Neural progenitor cell (in vitro differentiated cells): ENCODE measurements around the gene IDH3B. TPM values are rescaled to one million over a fixed set of nuclear protein-coding genes. Genes with fewer than 3 reads are reported as not detected.

Source experiments
- DNase-seq: peaks from one replicate; pipeline ENCODE4 v3.0.0-alpha.2; 2016; ENCODE audit warnings: low spot score
- H2AFZ ChIP-seq: fragments of 200-600 bp; sonication (generic); replicated peaks from 2 replicates; pipeline ENCODE4 v1.6.1; 2016; ENCODE audit warnings: antibody characterized with exemption
- H3F3A ChIP-seq: fragments of 200-600 bp; sonication (generic); 2 replicates; pipeline ENCODE4 v1.6.1; 2016; ENCODE audit warnings: antibody characterized with exemption, low read depth
- H3K27ac ChIP-seq: fragments of 200-600 bp; sonication (generic); 2 replicates; pipeline ENCODE4 v1.5.1; 2016; ENCODE audit warnings: mild to moderate bottlenecking
- H3K27me3 ChIP-seq: fragments of 200-600 bp; sonication (generic); 2 replicates; pipeline ENCODE4 v1.6.1; 2016; ENCODE audit warnings: mild to moderate bottlenecking, moderate library complexity
- H3K36me3 ChIP-seq: fragments of 200-600 bp; sonication (generic); 2 replicates; pipeline ENCODE4 v1.5.1; 2016
- H3K4me1 ChIP-seq: fragments of 200-600 bp; sonication (generic); 2 replicates; pipeline ENCODE4 v1.6.1; 2016; ENCODE audit warnings: mixed run types
- H3K4me2 ChIP-seq: fragments of 200-600 bp; sonication (generic); 2 replicates; pipeline ENCODE4 v1.6.1; 2016
- H3K4me3 ChIP-seq: fragments of 200-600 bp; sonication (generic); 2 replicates; pipeline ENCODE4 v1.5.1; 2016
- H3K79me2 ChIP-seq: fragments of 200-600 bp; sonication (generic); 2 replicates; pipeline ENCODE4 v1.6.1; 2016; ENCODE audit warnings: low read depth
- H3K9ac ChIP-seq: fragments of 200-600 bp; sonication (generic); 2 replicates; pipeline ENCODE4 v1.6.1; 2016
- H3K9me3 ChIP-seq: fragments of 200-600 bp; sonication (generic); 2 replicates; pipeline ENCODE4 v1.5.1; 2016; ENCODE audit warnings: low read depth
- H4K20me1 ChIP-seq: fragments of 200-600 bp; sonication (generic); 2 replicates; pipeline ENCODE4 v1.6.1; 2016; ENCODE audit warnings: low read depth
- H3K27ac Mint-ChIP-seq: 3 replicates; pipeline ENCODE4 v1.8.0; 2021; ENCODE audit warnings: mixed read lengths
- H3K27me3 Mint-ChIP-seq: 2 replicates; pipeline ENCODE4 v1.8.0; 2022; ENCODE audit warnings: low read depth, mild to moderate bottlenecking, inconsistent platforms, moderate library complexity, mixed read lengths; ENCODE audit not compliant: insufficient read depth
- H3K36me3 Mint-ChIP-seq: 3 replicates; pipeline ENCODE4 v1.8.0; 2021; ENCODE audit warnings: mixed read lengths
- H3K4me1 Mint-ChIP-seq: 3 replicates; pipeline ENCODE4 v1.8.0; 2021; ENCODE audit warnings: mixed read lengths
- H3K4me3 Mint-ChIP-seq: 3 replicates; pipeline ENCODE4 v1.8.0; 2021; ENCODE audit warnings: mild to moderate bottlenecking, moderate library complexity, mixed read lengths
- H3K9me3 Mint-ChIP-seq: 3 replicates; pipeline ENCODE4 v1.8.0; 2020; ENCODE audit warnings: mixed read lengths
- EZH2 ChIP-seq: fragments of 200-600 bp; sonication (generic); IDR thresholded peaks from 2 replicates; pipeline ENCODE4 v1.6.1; 2017; ENCODE audit warnings: antibody characterized with exemption, mild to moderate bottlenecking, moderate library complexity
- EZH2phosphoT487 ChIP-seq: fragments of 200-600 bp; sonication (generic); IDR thresholded peaks from 2 replicates; pipeline ENCODE4 v1.6.1; 2017; ENCODE audit warnings: antibody characterized with exemption
- total RNA-seq: library from RNA; depleted of rRNA; stranded (reverse); fragments of >200 nt; gene quantifications from 2 replicates; pipeline ENCODE4 v1.2.3, GENCODE V29; 2015; ENCODE audit warnings: low replicate concordance
- TF ChIP-seq, protein P1 (sequence below): fragments of 200-600 bp; sonication (generic); IDR thresholded peaks from 2 replicates; pipeline ENCODE4 v1.5.1; 2017; ENCODE audit warnings: antibody characterized with exemption, mild to moderate bottlenecking

The IDH3B gene
- total RNA-seq, 1 donor from 2014 or later = 94.3 TPM

DNA sequence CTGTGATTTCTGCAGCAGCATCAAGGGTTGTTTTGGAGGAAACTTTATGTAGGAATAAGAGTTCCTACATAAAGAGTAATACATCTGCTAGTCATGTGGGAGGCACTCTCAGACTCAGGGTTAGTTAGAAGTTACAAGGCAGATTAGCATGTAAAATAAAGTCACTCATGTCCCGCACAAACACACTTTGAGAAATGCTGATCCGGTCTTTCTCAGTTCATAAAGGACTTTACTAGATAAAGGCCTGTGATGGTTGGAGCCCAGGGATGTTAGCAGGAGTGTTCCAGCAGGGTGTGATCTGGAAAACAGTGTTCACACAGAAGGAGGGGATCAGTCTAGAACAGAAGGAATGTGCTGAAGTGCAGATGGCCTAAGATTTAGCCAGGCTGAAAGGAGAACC, 44.7 kb downstream of the IDH3B start:
- Mint-ChIP-seq H3K4me3 (peak overlapping the region; percentile 34), H3K36me3 (no peaks in the 10 kb centered on the region), H3K27me3 (peaks cover 6% of the 10 kb centered on the region), H3K27ac (no peak overlapping the region), H3K9me3 (peaks cover 6% of the 10 kb centered on the region), H3K4me1 (no peaks in the 10 kb centered on the region)
- no peaks in the 10 kb centered on the region for H3K36me3 ChIP-seq
- no peak for DNase-seq
- no peaks in the 10 kb centered on the region for H4K20me1 ChIP-seq
- no peaks in the 10 kb centered on the region for H3K4me1 ChIP-seq
- H2AFZ ChIP-seq = no peak overlapping the region
- no peak overlapping the region for H3K4me3 ChIP-seq
- no peaks in the 10 kb centered on the region for H3K9me3 ChIP-seq
- H3K27me3 ChIP-seq = peaks cover 27% of the 10 kb centered on the region
- H3K4me2 ChIP-seq = no peak overlapping the region
- TF ChIP-seq EZH2 (no peak), EZH2phosphoT487 (no peak)
- TF ChIP-seq, protein P1, sequence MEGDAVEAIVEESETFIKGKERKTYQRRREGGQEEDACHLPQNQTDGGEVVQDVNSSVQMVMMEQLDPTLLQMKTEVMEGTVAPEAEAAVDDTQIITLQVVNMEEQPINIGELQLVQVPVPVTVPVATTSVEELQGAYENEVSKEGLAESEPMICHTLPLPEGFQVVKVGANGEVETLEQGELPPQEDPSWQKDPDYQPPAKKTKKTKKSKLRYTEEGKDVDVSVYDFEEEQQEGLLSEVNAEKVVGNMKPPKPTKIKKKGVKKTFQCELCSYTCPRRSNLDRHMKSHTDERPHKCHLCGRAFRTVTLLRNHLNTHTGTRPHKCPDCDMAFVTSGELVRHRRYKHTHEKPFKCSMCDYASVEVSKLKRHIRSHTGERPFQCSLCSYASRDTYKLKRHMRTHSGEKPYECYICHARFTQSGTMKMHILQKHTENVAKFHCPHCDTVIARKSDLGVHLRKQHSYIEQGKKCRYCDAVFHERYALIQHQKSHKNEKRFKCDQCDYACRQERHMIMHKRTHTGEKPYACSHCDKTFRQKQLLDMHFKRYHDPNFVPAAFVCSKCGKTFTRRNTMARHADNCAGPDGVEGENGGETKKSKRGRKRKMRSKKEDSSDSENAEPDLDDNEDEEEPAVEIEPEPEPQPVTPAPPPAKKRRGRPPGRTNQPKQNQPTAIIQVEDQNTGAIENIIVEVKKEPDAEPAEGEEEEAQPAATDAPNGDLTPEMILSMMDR = no peak
- no peak overlapping the region for H3K27ac ChIP-seq
- H3K79me2 ChIP-seq = no peaks in the 10 kb centered on the region
- H3F3A ChIP-seq = no peaks in the 10 kb centered on the region
- no peak overlapping the region for H3K9ac ChIP-seq

DNA sequence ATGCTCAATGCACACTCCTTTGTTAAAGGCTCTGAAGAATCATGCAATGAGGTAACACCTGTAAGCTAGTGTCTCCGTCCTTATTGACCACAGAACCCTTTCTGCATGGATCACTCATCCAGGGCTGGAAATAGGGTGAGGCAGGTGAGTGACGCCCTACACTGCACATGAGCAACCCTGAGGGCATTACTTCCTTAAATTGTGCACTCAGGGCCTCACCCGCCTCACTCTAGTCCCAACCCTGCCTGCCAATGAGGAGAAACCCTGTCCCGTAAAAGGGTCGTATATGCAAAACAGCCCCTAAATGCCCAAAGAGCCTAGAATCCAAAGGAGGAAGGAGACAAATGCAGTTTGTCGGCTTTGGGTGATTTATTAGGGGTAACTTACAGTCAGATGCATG, 45.2 kb downstream of the IDH3B start:
- Mint-ChIP-seq H3K4me1 (no peaks in the 10 kb centered on the region), H3K4me3 (no peak overlapping the region), H3K27ac (no peak overlapping the region), H3K27me3 (peaks cover 6% of the 10 kb centered on the region), H3K9me3 (peaks cover 6% of the 10 kb centered on the region), H3K36me3 (no peaks in the 10 kb centered on the region)
- Histone ChIP-seq H3K9ac (no peak overlapping the region), H3K4me1 (no peaks in the 10 kb centered on the region), H3K9me3 (no peaks in the 10 kb centered on the region), H3K36me3 (no peaks in the 10 kb centered on the region), H3K79me2 (no peaks in the 10 kb centered on the region), H3F3A (no peaks in the 10 kb centered on the region), H3K4me3 (no peak overlapping the region), H3K4me2 (no peak overlapping the region), H3K27me3 (peaks cover 25% of the 10 kb centered on the region), H3K27ac (no peak overlapping the region), H2AFZ (no peak overlapping the region), H4K20me1 (no peaks in the 10 kb centered on the region)
- TF ChIP-seq EZH2 (no peak), EZH2phosphoT487 (no peak)
- TF ChIP-seq, protein P1 = no peak
- no peak for DNase-seq

DNA sequence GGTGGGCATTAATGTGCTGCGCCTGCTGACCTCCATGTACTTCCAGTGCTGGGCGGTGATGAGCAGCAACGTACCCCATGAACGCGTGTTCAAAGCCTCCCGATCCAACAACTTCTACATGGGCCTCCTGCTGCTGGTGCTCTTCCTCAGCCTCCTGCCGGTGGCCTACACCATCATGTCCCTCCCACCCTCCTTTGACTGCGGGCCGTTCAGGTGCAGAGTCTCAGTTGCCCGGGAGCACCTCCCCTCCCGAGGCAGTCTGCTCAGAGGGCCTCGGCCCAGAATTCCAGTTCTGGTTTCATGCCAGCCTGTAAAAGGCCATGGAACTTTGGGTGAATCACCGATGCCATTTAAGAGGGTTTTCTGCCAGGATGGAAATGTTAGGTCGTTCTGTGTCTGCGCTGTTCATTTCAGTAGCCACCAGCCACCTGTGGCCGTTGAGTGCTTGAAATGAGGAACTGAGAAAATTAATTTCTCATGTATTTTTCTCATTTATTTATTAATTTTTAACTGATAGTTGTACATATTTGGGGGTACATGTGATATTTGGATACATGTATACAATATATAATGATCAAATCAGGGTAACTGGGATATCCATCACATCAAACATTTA, 46.8 kb downstream of the IDH3B start:
- no peak overlapping the region for H3K27ac Mint-ChIP-seq
- no peaks in the 10 kb centered on the region for H4K20me1 ChIP-seq
- H3K27me3 Mint-ChIP-seq = peaks cover 6% of the 10 kb centered on the region

More for the DNA sequence above, 46.8 kb downstream of the IDH3B start:
- H3K4me3 Mint-ChIP-seq = no peak overlapping the region
- peaks cover 6% of the 10 kb centered on the region for H3K9me3 Mint-ChIP-seq
- no peaks in the 10 kb centered on the region for H3K9me3 ChIP-seq
- no peak overlapping the region for H3K27ac ChIP-seq
- H3K27me3 ChIP-seq = peaks cover 25% of the 10 kb centered on the region
- H3K4me2 ChIP-seq = no peak overlapping the region
- no peak overlapping the region for H2AFZ ChIP-seq
- H3K9ac ChIP-seq = no peak overlapping the region
- no peaks in the 10 kb centered on the region for H3F3A ChIP-seq
- TF ChIP-seq, protein P1 = no peak
- no peak for TF ChIP-seq EZH2
- no peak for TF ChIP-seq EZH2phosphoT487
- no peaks in the 10 kb centered on the region for H3K36me3 ChIP-seq
- H3K4me1 Mint-ChIP-seq = no peaks in the 10 kb centered on the region
- no peaks in the 10 kb centered on the region for H3K4me1 ChIP-seq
- no peak overlapping the region for H3K4me3 ChIP-seq
- DNase-seq = no peak
- no peaks in the 10 kb centered on the region for H3K36me3 Mint-ChIP-seq
- no peaks in the 10 kb centered on the region for H3K79me2 ChIP-seq
